Endothelial cell of umbilical vein (primary cell): ENCODE data around the gene PDSS2. TPM values are rescaled to one million over a fixed set of nuclear protein-coding genes. Genes with fewer than 3 reads are reported as not detected.

Source experiments
- BruUV-seq: library from RNA; stranded (reverse); fragments of 400-500 nt; replicated peaks from 2 replicates; lab custom pipeline; 2021; lab: Mats Ljungman, UMichigan
- CTCF ChIA-PET: fragments of 300-600, 350-600 bp; sonication (Branson Sonifier 250); formaldehyde crosslinking; loops from one replicate; lab custom pipeline; 2021; ENCODE audit warnings: antibody characterized with exemption, inconsistent platforms; lab: Charles Lee
- POLR2A ChIA-PET: fragments of 300-600, 350-600 bp; sonication (Branson Sonifier 250); formaldehyde crosslinking; loops from one replicate; lab custom pipeline; 2021; ENCODE audit warnings: antibody characterized with exemption, inconsistent platforms; lab: Charles Lee
- DNase-seq: peaks from one replicate; pipeline ENCODE4 v3.0.0-alpha.2; 2011; ENCODE audit warnings: low read depth, low spot score
- FAIRE-seq: peaks from 2 replicates; lab custom pipeline; 2011; peaks lifted over from hg19 to GRCh38; lab: Jason Lieb, UNC
- H2AFZ ChIP-seq: 2 replicates; pipeline ENCODE4 v1.6.0; 2012; ENCODE audit warnings: low read depth, low read length, control low read depth, inconsistent platforms
- H3K27ac ChIP-seq: 2 replicates; pipeline ENCODE4 v1.5.1; 2011; ENCODE audit warnings: low read depth, mild to moderate bottlenecking, control low read depth, low read length, moderate library complexity; ENCODE audit not compliant: insufficient read depth
- H3K27me3 ChIP-seq, 2 experiments: 2 replicates each; pipeline versions ENCODE4 v1.6.0 to v1.6.1; 2011; ENCODE audit warnings: low read length in 2 of 2, mixed read lengths in 1 of 2; ENCODE audit not compliant: control insufficient read depth in 2 of 2, insufficient read depth in 2 of 2
- H3K36me3 ChIP-seq, 2 experiments: 2 replicates in 1 of 2; 3 replicates in 1 of 2; pipeline ENCODE4 v1.5.1; 2011; ENCODE audit warnings: low read length in 2 of 2, mild to moderate bottlenecking in 1 of 2, moderate library complexity in 1 of 2; ENCODE audit not compliant: control insufficient read depth in 2 of 2, insufficient read depth in 2 of 2; ENCODE audit errors: extremely low read depth in 1 of 2
- H3K4me1 ChIP-seq: 3 replicates; pipeline ENCODE4 v1.5.1; 2011; ENCODE audit warnings: mild to moderate bottlenecking, low read length; ENCODE audit not compliant: control insufficient read depth, insufficient read depth; ENCODE audit errors: extremely low read depth
- H3K4me2 ChIP-seq: 2 replicates; pipeline ENCODE4 v1.6.1; 2011; ENCODE audit warnings: low read length, control low read depth, mixed read lengths; ENCODE audit not compliant: insufficient read depth
- H3K4me3 ChIP-seq, 3 experiments: fragments of 200-600 bp in 1 of 3; sonication (generic), shearing (Covaris generic) in 1 of 3; replicated peaks in 1 of 3; 2 replicates each; pipeline ENCODE4 v1.5.1; 2011 to 2016; ENCODE audit warnings: control low read depth in 3 of 3, low read length in 3 of 3, mild to moderate bottlenecking in 2 of 3, inconsistent platforms in 1 of 3, low read depth in 1 of 3, moderate library complexity in 1 of 3; ENCODE audit not compliant: insufficient read depth in 1 of 3
- H3K79me2 ChIP-seq: 2 replicates; pipeline ENCODE4 v1.6.0; 2012; ENCODE audit warnings: low read length, inconsistent platforms; ENCODE audit not compliant: control insufficient read depth, insufficient read depth
- H3K9ac ChIP-seq: replicated peaks from 2 replicates; pipeline ENCODE3; 2011; ENCODE audit warnings: low read length, control low read depth; ENCODE audit not compliant: insufficient read depth; ENCODE audit errors: extremely low read depth
- H3K9me1 ChIP-seq: replicated peaks from 3 replicates; pipeline ENCODE4 v1.6.0; 2011; ENCODE audit warnings: mild to moderate bottlenecking, low read length; ENCODE audit not compliant: control insufficient read depth, insufficient read depth; ENCODE audit errors: extremely low read depth
- H3K9me3 ChIP-seq: replicated peaks from 2 replicates; pipeline ENCODE4 v1.5.1; 2012; ENCODE audit warnings: low read length, inconsistent platforms; ENCODE audit not compliant: control insufficient read depth, insufficient read depth
- H4K20me1 ChIP-seq: replicated peaks from 2 replicates; pipeline ENCODE3; 2011; ENCODE audit warnings: mild to moderate bottlenecking, low read length; ENCODE audit not compliant: control insufficient read depth, insufficient read depth; ENCODE audit errors: extremely low read depth
- CTCF ChIP-seq, 2 donors: IDR thresholded peaks; 1 replicate in 1 of 2; 2 replicates in 1 of 2; pipeline ENCODE4 v1.5.1; 2011; ENCODE audit warnings: low read length in 2 of 2, mild to moderate bottlenecking in 2 of 2, moderate library complexity in 2 of 2, control low read depth in 1 of 2, inconsistent platforms in 1 of 2, low read depth in 1 of 2; ENCODE audit not compliant: insufficient read depth in 1 of 2; ENCODE audit errors: extremely low read depth in 1 of 2
- EZH2 ChIP-seq: IDR thresholded peaks from 2 replicates; pipeline ENCODE4 v1.6.1; 2012; ENCODE audit warnings: borderline replicate concordance, low read depth, mild to moderate bottlenecking, moderate library complexity, low read length, inconsistent platforms; ENCODE audit not compliant: severe bottlenecking
- FOS ChIP-seq: IDR thresholded peaks from 2 replicates; pipeline ENCODE4 v1.6.1; 2011; ENCODE audit warnings: mild to moderate bottlenecking, low read length, moderate library complexity, borderline replicate concordance; ENCODE audit not compliant: insufficient read depth
- GATA2 ChIP-seq: IDR thresholded peaks from 2 replicates; pipeline ENCODE4 v1.7.0; 2011; ENCODE audit warnings: low read depth, mild to moderate bottlenecking, moderate library complexity, mixed read lengths, low read length; ENCODE audit not compliant: insufficient read length, insufficient read depth
- JUN ChIP-seq: IDR thresholded peaks from 2 replicates; pipeline ENCODE4 v1.6.1; 2011; ENCODE audit warnings: borderline replicate concordance, low read depth; ENCODE audit not compliant: insufficient read length, insufficient read depth
- MYC ChIP-seq: IDR thresholded peaks from one replicate; pipeline ENCODE4 v1.6.1; 2011; ENCODE audit warnings: mild to moderate bottlenecking, low read depth, low read length
- POLR2A ChIP-seq: IDR thresholded peaks from 2 replicates; pipeline ENCODE4 v1.6.1; 2012; ENCODE audit warnings: low read depth, mild to moderate bottlenecking, control low read depth, low read length
- POLR2AphosphoS5 ChIP-seq: IDR thresholded peaks from 2 replicates; pipeline ENCODE4 v1.6.1; 2012; ENCODE audit warnings: low read depth, mild to moderate bottlenecking, control low read depth, low read length, moderate library complexity; ENCODE audit not compliant: insufficient read depth
- dilution Hi-C: fragments of 300-500 bp; cut with MboI; formaldehyde crosslinking; loops from one replicate; pipeline ENCODE4 v1.15.0; 2019; ENCODE audit warnings: low sequenced_read_pairs; ENCODE audit not compliant: extremely low pct_ligation_motif_present
- intact Hi-C: fragments of 100-400 bp; cut with micrococcal nuclease; formaldehyde crosslinking; loops from one replicate; pipeline ENCODE4 v1.10.0; 2022
- polyA plus RNA-seq, 4 experiments: library from polyadenylated mRNA; depleted of rRNA in 3 of 4; stranded (reverse) in 3 of 4; unstranded in 1 of 4; fragments of >200 nt; gene quantifications; 2 replicates each; pipeline versions ENCODE4 v1.2.1 to v1.2.3, GENCODE V29; 2011 to 2012; ENCODE audit warnings: missing spikeins in 1 of 4
- total RNA-seq: library from RNA; stranded (reverse); gene quantifications from 2 replicates; pipeline ENCODE4 v1.2.3, GENCODE V29; 2021
- TF ChIP-seq, protein P1 (sequence below): IDR thresholded peaks from 2 replicates; pipeline ENCODE4 v1.6.1; 2011; ENCODE audit not compliant: insufficient read depth, insufficient read length

Gene PDSS2
- total and polyA plus RNA-seq, 2 donors (not counting 3 experiments of a cell fraction or from before 2014, with no cell fraction given) = 7.6 to 9.3 TPM

GRCh38 chr6:107217248-107217647, 242.1 kb downstream of the PDSS2 start:
- no peak overlapping the region for H2AFZ ChIP-seq
- H3K9me1 ChIP-seq = no peaks in the 10 kb centered on the region
- DNase-seq = no peak
- no peak for TF ChIP-seq CTCF (IDR thresholded peaks at IDR 0.05; ENCODE audit: extremely low read depth in 1 of 2, insufficient read depth in 1 of 2, low read depth in 1 of 2, low read length in 2 of 2)
- no peak for TF ChIP-seq JUN
- no peaks in the 10 kb centered on the region for H3K4me1 ChIP-seq
- CTCF ChIA-PET = no interaction called here
- H3K4me3 ChIP-seq = no peak overlapping the region
- no peaks in the 10 kb centered on the region for H3K27me3 ChIP-seq
- no peak overlapping the region for H3K27ac ChIP-seq
- no peak overlapping the region for H3K9ac ChIP-seq
- FAIRE-seq = no peak
- H3K4me2 ChIP-seq = no peak overlapping the region
- POLR2A ChIA-PET = no interaction called here
- H3K9me3 ChIP-seq = no peaks in the 10 kb centered on the region
- H4K20me1 ChIP-seq = no peaks in the 10 kb centered on the region
- dilution Hi-C loops (no loop called here), intact Hi-C loops (no loop called here)
- H3K36me3 ChIP-seq = no peaks in the 10 kb centered on the region
- H3K79me2 ChIP-seq = no peaks in the 10 kb centered on the region
- BruUV-seq = no TSS peak

GRCh38 chr6:107216197-107216933, 243.0 kb downstream of the PDSS2 start:
- no peaks in the 10 kb centered on the region for H4K20me1 ChIP-seq
- FAIRE-seq = no peak
- no peak for TF ChIP-seq FOS
- TF ChIP-seq EZH2 = no peak
- no peak for TF ChIP-seq POLR2A
- TF ChIP-seq POLR2AphosphoS5 = no peak
- TF ChIP-seq, protein P1, sequence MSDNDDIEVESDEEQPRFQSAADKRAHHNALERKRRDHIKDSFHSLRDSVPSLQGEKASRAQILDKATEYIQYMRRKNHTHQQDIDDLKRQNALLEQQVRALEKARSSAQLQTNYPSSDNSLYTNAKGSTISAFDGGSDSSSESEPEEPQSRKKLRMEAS = no peak
- TF ChIP-seq CTCF (IDR thresholded peaks at IDR 0.05; ENCODE audit: extremely low read depth in 1 of 2, insufficient read depth in 1 of 2, low read depth in 1 of 2, low read length in 2 of 2) = no peak
- no peak for TF ChIP-seq GATA2
- TF ChIP-seq MYC = no peak
- TF ChIP-seq JUN = no peak
- no peak overlapping the region for H3K4me3 ChIP-seq
- POLR2A ChIA-PET = no interaction called here
- H3K79me2 ChIP-seq = no peaks in the 10 kb centered on the region
- dilution Hi-C loops = no loop called here
- intact Hi-C loops = no loop called here
- H2AFZ ChIP-seq = no peak overlapping the region
- no peak overlapping the region for H3K27ac ChIP-seq
- H3K9me3 ChIP-seq = no peaks in the 10 kb centered on the region
- no peak overlapping the region for H3K9ac ChIP-seq
- CTCF ChIA-PET = no interaction called here
- H3K9me1 ChIP-seq = no peaks in the 10 kb centered on the region
- BruUV-seq = no TSS peak
- no peaks in the 10 kb centered on the region for H3K36me3 ChIP-seq
- H3K4me2 ChIP-seq = no peak overlapping the region
- no peaks in the 10 kb centered on the region for H3K27me3 ChIP-seq
- no peak for DNase-seq
- no peaks in the 10 kb centered on the region for H3K4me1 ChIP-seq
